B cell (primary cell): ENCODE results near the gene CEP120. TPM values are rescaled to one million over a fixed set of nuclear protein-coding genes. Genes with fewer than 3 reads are reported as not detected.

ENCODE experiments used
- ATAC-seq: fragments of 200-7000 bp; cut with Tn5 transposase; one replicate; pipeline ENCODE4 v1.10.0; 2021; ENCODE audit warnings: low read depth, mild to moderate bottlenecking, moderate number of reproducible peaks, moderate library complexity
- CTCF ChIA-PET: fragments of 350-600 bp; sonication (Branson Sonifier 250); formaldehyde crosslinking; loops from one replicate; lab custom pipeline; 2021; ENCODE audit warnings: antibody characterized with exemption, inconsistent platforms; lab: Charles Lee
- POLR2A ChIA-PET: fragments of 350-600 bp; sonication (Branson Sonifier 250); formaldehyde crosslinking; loops from one replicate; lab custom pipeline; 2021; ENCODE audit warnings: antibody characterized with exemption; lab: Charles Lee
- DNase-seq: peaks from one replicate; pipeline ENCODE4 v3.0.0; 2013
- H2AFZ ChIP-seq: 2 replicates; pipeline ENCODE4 v1.6.1; 2012; ENCODE audit warnings: mild to moderate bottlenecking, low read depth, low read length; ENCODE audit not compliant: insufficient read depth, poor library complexity, severe bottlenecking
- H3K27ac ChIP-seq, 2 donors: 1 replicate in 1 of 2; 2 replicates in 1 of 2; pipeline ENCODE4 v1.5.1; 2012 to 2013; ENCODE audit warnings: low read length in 2 of 2, mild to moderate bottlenecking in 2 of 2, moderate library complexity in 1 of 2
- H3K27me3 ChIP-seq, 4 experiments: fragments of 200-600 bp in 1 of 4; sonication (generic) in 1 of 4; replicated peaks in 1 of 4; 1 replicate in 2 of 4; 2 replicates in 2 of 4; pipeline versions ENCODE4 v1.6.1 to v1.7.0; 2013 to 2016; ENCODE audit warnings: low read length in 3 of 4, mild to moderate bottlenecking in 2 of 4, mixed read lengths in 1 of 4, moderate library complexity in 1 of 4; ENCODE audit not compliant: insufficient read depth in 4 of 4, control insufficient read depth in 3 of 4; ENCODE audit errors: control extremely low read depth in 1 of 4
- H3K36me3 ChIP-seq, 2 experiments: replicated peaks in 1 of 2; 1 replicate in 1 of 2; 2 replicates in 1 of 2; pipeline versions ENCODE4 v1.6.1 to v1.7.1; 2013; ENCODE audit warnings: low read length in 1 of 2; ENCODE audit not compliant: insufficient read depth in 2 of 2, control insufficient read depth in 1 of 2; ENCODE audit errors: control extremely low read depth in 1 of 2, extremely low read depth in 1 of 2
- H3K4me1 ChIP-seq, 2 donors: fragments of 200-600 bp in 1 of 2; sonication (generic) in 1 of 2; 1 replicate in 1 of 2; 2 replicates in 1 of 2; pipeline versions ENCODE4 v1.5.1 to v1.6.1; 2013 to 2017; ENCODE audit warnings: low read length in 2 of 2; ENCODE audit not compliant: control insufficient read depth in 2 of 2, insufficient read depth in 2 of 2
- H3K4me2 ChIP-seq: replicated peaks from 2 replicates; pipeline ENCODE3; 2012; ENCODE audit warnings: mild to moderate bottlenecking, low read depth, low read length; ENCODE audit not compliant: poor library complexity, severe bottlenecking
- H3K4me3 ChIP-seq, 5 experiments: fragments of 200-600 bp in 1 of 5; sonication (generic) in 1 of 5; 1 replicate in 3 of 5; 2 replicates in 2 of 5; pipeline versions ENCODE4 v1.5.1 to v1.7.0; 2011 to 2016; ENCODE audit warnings: low read length in 4 of 5, mild to moderate bottlenecking in 4 of 5, low read depth in 2 of 5, control low read depth in 1 of 5, moderate library complexity in 1 of 5; ENCODE audit not compliant: insufficient read depth in 1 of 5; ENCODE audit errors: control extremely low read depth in 1 of 5, extremely low read depth in 1 of 5
- H3K79me2 ChIP-seq: fragments of 200-600 bp; sonication (generic); one replicate; pipeline ENCODE4 v1.6.0; 2016; ENCODE audit warnings: low read length; ENCODE audit not compliant: control insufficient read depth, insufficient read depth
- H3K9ac ChIP-seq: fragments of 200-600 bp; sonication (generic); 2 replicates; pipeline ENCODE4 v1.6.1; 2017; ENCODE audit warnings: mild to moderate bottlenecking, low read length, moderate library complexity
- H3K9me3 ChIP-seq, 3 donors: one replicate each; pipeline versions ENCODE4 v1.6.1 to v1.7.1; 2013; ENCODE audit warnings: low read length in 2 of 3; ENCODE audit not compliant: control insufficient read depth in 2 of 3, insufficient read depth in 1 of 3; ENCODE audit errors: control extremely low read depth in 1 of 3
- H4K20me1 ChIP-seq: 2 replicates; pipeline ENCODE4 v1.6.0; 2012; ENCODE audit warnings: mild to moderate bottlenecking, low read length; ENCODE audit not compliant: insufficient read depth, control insufficient read depth, poor library complexity, severe bottlenecking
- H3K27ac Mint-ChIP-seq: one replicate; pipeline ENCODE4 v1.8.0; 2021; ENCODE audit warnings: mixed read lengths
- H3K27me3 Mint-ChIP-seq: one replicate; pipeline ENCODE4 v1.8.0; 2021; ENCODE audit warnings: mixed read lengths
- H3K4me1 Mint-ChIP-seq: one replicate; pipeline ENCODE4 v1.8.0; 2021; ENCODE audit warnings: mixed read lengths
- H3K4me3 Mint-ChIP-seq: one replicate; pipeline ENCODE4 v1.8.0; 2021; ENCODE audit warnings: mixed read lengths
- H3K9me3 Mint-ChIP-seq: one replicate; pipeline ENCODE4 v1.8.0; 2022; ENCODE audit warnings: mixed read lengths; ENCODE audit not compliant: insufficient read depth
- EZH2 ChIP-seq: IDR thresholded peaks from 2 replicates; pipeline ENCODE4 v1.6.1; 2012; ENCODE audit warnings: borderline replicate concordance, low read depth, mild to moderate bottlenecking, moderate library complexity, low read length; ENCODE audit not compliant: insufficient read depth, poor library complexity, severe bottlenecking
- WGBS: methylation state at CpG from one replicate; pipeline ENCODE4 v1.1.5; 2013; ENCODE audit warnings: missing lambda C conversion rate; ENCODE audit not compliant: insufficient coverage; 5-methylcytosine and 5-hydroxymethylcytosine counted together
- intact Hi-C: fragments of 100-400 bp; cut with micrococcal nuclease; formaldehyde crosslinking; loops from one replicate; pipeline ENCODE4 v1.10.0; 2022
- polyA plus RNA-seq: library from polyadenylated mRNA; depleted of rRNA; stranded (reverse); fragments of >200 nt; gene quantifications from 2 replicates; pipeline ENCODE4 v1.2.3, GENCODE V29; 2012
- total RNA-seq, 2 donors: library from RNA; stranded (reverse); fragments of 120-200 nt in 1 of 2; gene quantifications; 1 replicate in 1 of 2; 2 replicates in 1 of 2; pipeline versions ENCODE4 v1.2.3 to v1.2.4, GENCODE V29; 2013 to 2022
- TF ChIP-seq, protein P1 (sequence below): fragments of 200-600 bp; IDR thresholded peaks from one replicate; pipeline ENCODE4 v1.8.0; 2022; ENCODE audit warnings: antibody characterized with exemption, mild to moderate bottlenecking

Gene CEP120
- total and polyA plus RNA-seq, 2 donors (not counting 1 experiment from before 2014, with no cell fraction given), result 15.7 to 89.7 TPM

DNA sequence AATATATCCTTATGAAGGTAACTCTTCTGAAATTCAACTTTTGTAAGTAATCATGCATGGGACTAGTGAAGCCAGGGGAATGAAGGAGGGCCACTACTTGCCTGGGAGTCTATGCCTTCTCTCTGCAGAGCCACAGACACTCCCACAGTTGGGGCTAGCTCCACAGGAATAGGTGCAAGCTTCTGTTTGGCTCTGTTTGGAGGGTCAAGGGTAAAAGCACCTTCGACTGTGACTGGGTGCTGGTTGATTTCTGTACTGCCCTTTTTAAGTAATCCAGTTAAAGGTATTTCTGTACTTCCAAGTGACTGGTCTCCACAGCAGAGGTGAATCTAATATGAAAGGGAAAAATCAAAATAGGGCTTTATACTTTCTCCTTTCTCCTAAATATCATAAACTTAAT is 32.2 kb downstream of the CEP120 start:
- Histone ChIP-seq H3K4me3 (no peak overlapping the region), H3K36me3 (peaks cover 19 to 63% of the 10 kb centered on the region in 2 experiments), H2AFZ (no peak overlapping the region), H3K27ac (no peak overlapping the region), H3K79me2 (no peaks in the 10 kb centered on the region), H3K9me3 (no peaks in the 10 kb centered on the region), H3K4me2 (no peak overlapping the region), H3K27me3 (no peaks in the 10 kb centered on the region), H4K20me1 (no peaks in the 10 kb centered on the region), H3K4me1 (no peaks in the 10 kb centered on the region), H3K9ac (no peak overlapping the region)
- ATAC-seq (no peak), DNase-seq (no peak)
- H3K4me3 Mint-ChIP-seq, result no peak overlapping the region
- ChIA-PET POLR2A (no interaction called here), CTCF (interaction anchor here (0.6 to 1.6 kb wide), 3 partner anchors 49 to 220 kb away, joined by 3 to 4 read pairs (median 3); no protein-coding TSS in a partner anchor)
- TF ChIP-seq, protein P1, sequence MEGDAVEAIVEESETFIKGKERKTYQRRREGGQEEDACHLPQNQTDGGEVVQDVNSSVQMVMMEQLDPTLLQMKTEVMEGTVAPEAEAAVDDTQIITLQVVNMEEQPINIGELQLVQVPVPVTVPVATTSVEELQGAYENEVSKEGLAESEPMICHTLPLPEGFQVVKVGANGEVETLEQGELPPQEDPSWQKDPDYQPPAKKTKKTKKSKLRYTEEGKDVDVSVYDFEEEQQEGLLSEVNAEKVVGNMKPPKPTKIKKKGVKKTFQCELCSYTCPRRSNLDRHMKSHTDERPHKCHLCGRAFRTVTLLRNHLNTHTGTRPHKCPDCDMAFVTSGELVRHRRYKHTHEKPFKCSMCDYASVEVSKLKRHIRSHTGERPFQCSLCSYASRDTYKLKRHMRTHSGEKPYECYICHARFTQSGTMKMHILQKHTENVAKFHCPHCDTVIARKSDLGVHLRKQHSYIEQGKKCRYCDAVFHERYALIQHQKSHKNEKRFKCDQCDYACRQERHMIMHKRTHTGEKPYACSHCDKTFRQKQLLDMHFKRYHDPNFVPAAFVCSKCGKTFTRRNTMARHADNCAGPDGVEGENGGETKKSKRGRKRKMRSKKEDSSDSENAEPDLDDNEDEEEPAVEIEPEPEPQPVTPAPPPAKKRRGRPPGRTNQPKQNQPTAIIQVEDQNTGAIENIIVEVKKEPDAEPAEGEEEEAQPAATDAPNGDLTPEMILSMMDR, result no peak
- no peak for TF ChIP-seq EZH2
- intact Hi-C loops, result loop anchor here (10.0 kb wide), 1 partner anchor 556 kb away; no protein-coding TSS in a partner anchor
- no peaks in the 10 kb centered on the region for H3K4me1 Mint-ChIP-seq
- no peaks in the 10 kb centered on the region for H3K9me3 Mint-ChIP-seq
- no peak overlapping the region for H3K27ac Mint-ChIP-seq
- WGBS, result no CpG with 5 or more reads among the region's 1 CpG
- H3K27me3 Mint-ChIP-seq, result no peaks in the 10 kb centered on the region

DNA sequence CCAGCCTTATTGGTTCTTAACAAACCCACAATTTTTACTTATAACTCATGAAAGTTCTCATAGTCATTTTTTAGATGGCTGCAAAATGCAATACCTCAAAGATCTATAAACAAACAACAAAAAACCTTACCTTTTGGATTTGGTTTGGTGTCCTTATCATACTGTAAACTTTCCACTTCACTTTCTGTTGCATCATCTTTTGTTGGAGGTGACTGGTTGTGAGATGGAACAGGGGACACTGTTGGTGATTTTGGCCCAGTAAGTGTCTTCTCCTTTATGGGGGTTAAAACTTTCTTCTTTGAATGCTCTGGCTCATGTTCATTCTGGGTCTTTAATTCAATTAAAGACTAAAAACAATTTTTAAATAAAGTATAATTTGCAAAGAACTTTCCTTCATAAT is 33.4 kb downstream of the CEP120 start:
- Histone ChIP-seq H3K4me3 (no peak overlapping the region), H4K20me1 (no peaks in the 10 kb centered on the region), H3K36me3 (peaks cover 23 to 73% of the 10 kb centered on the region in 2 experiments), H3K4me1 (no peaks in the 10 kb centered on the region), H3K9ac (no peak overlapping the region), H2AFZ (no peak overlapping the region), H3K9me3 (no peaks in the 10 kb centered on the region), H3K27ac (no peak overlapping the region), H3K27me3 (no peaks in the 10 kb centered on the region), H3K79me2 (no peaks in the 10 kb centered on the region), H3K4me2 (no peak overlapping the region)
- ATAC-seq, result no peak
- POLR2A ChIA-PET, result no interaction called here
- H3K4me3 Mint-ChIP-seq, result no peak overlapping the region
- no peak overlapping the region for H3K27ac Mint-ChIP-seq
- no peak for DNase-seq
- TF ChIP-seq EZH2, result no peak
- TF ChIP-seq, protein P1, result no peak
- no peaks in the 10 kb centered on the region for H3K9me3 Mint-ChIP-seq
- no peaks in the 10 kb centered on the region for H3K4me1 Mint-ChIP-seq
- CTCF ChIA-PET, result interaction anchor here (1.6 kb wide), 1 partner anchor 213 kb away, joined by 4 read pairs; no protein-coding TSS in a partner anchor
- intact Hi-C loops, result loop anchor here (10.0 kb wide), 1 partner anchor 555 kb away; no protein-coding TSS in a partner anchor
- no peaks in the 10 kb centered on the region for H3K27me3 Mint-ChIP-seq
